Epithelial cell of prostate (primary cell): ENCODE results near the gene RASA3.

Experiments
- DNase-seq: peaks from one replicate; pipeline ENCODE4 v3.0.0-alpha.2; 2011; ENCODE audit warnings: low read depth, low spot score
- H3K27ac ChIP-seq: fragments of 450-650 bp; 2 replicates; pipeline ENCODE4 v1.5.1; 2017; ENCODE audit warnings: mild to moderate bottlenecking

The RASA3 gene

DNA sequence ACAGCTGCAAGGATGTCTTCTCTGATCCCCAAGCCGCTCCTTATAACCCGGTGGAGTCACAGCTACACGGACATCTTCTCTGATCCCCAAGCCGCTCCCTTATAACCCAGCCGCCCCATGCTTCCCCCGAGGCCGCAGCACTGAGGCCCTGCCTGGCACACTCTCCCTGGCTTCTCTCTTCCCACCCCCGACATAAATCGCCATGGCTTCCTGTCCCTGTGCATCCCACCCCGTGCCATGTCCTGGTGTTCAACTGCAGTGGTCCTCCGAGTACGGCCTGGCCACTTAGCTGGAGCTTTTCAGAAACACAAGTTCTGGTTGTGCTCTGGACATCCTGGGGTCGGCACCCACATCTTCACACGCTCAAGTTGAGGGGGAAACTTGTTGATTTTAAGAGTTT is 60.4 kb downstream of the RASA3 start:
- DNase-seq, result no peak
- no peak overlapping the region for H3K27ac ChIP-seq

DNA sequence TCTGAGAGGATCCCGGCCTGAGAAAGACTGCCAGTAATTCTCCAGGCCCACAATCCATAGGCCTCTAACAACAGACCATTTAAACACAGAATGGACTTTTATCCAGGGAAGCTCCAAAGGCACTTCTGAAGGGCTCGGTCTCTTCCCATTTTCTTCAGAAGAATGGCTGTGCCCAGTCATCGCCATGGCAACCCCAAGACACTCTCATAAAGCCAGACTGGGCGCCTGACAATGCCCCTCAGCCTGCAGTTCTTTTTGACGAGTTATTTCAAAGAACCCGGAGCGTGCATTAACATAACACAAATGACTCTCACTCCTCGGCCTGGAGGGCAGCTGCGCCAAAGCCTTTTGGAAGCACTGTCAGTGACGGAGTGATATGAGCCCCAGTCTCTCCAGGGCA is 61.0 kb downstream of the RASA3 start:
- no peak for DNase-seq
- H3K27ac ChIP-seq, result no peak overlapping the region

DNA sequence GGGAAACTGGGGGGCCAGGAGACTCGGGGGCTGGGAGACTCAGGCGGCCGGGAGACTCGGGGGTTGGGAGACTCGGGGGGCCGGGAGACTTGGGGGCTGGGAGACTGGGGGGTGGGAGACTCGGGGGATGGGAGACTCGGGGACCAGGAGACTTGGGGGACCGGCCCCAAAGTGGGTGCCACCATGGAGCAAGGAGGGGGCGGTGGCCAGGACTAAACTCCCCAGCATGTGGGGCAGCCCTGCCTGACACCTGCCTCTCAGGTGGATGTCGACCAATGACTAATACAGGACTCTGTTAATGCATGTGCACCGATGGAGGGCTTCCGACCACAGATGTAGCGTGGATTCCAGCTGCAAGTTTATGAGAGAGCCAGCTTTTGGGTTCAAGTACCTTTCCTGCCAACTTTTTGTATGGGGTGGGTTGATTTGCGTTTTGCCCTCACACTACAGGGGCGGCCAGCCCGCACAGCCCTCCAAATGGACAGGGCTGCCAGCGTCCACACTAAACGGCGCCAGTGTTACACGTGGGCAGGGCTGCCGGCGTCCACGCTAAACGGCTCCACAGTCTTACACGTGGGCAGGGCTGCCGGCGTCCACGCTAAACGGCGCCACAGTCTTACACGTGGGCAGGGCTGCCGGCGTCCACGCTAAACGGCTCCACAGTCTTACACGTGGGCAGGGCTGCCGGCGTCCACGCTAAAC is 62.2 kb downstream of the RASA3 start:
- DNase-seq, result no peak
- H3K27ac ChIP-seq, result no peak overlapping the region

DNA sequence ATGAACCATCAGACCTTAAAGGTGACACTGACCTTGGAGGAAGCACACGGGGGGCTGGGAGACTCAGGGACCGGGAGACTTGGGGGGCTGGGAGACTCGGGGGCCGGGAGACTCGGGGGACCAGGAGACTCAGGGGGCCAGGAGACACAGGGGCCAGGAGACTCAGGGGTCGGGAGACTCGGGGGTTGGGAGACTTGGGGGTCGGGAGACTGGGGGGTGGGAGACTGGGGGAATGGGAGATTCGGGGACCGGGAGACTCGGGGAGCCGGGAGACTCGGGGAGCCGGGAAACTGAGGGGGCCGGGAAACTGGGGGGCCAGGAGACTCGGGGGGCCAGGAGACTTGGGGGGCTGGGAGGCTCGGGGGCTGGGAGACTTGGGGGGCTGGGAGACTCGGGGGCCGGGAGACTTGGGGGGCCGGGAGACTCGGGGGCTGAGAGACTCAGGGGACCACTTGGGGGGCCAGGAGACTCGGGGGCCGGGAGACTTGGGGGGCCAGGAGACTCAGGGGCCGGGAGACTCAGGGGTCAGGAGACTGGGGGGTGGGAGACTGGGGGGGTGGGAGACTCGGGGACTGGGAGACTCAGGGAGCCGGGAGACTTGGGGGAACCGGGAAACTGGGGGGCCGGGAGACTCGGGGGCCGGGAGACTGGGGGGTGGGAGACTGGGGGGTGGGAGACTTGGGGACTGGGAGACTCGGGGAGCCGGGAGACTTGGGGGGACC is 62.9 kb downstream of the RASA3 start:
- no peak overlapping the region for H3K27ac ChIP-seq

DNA sequence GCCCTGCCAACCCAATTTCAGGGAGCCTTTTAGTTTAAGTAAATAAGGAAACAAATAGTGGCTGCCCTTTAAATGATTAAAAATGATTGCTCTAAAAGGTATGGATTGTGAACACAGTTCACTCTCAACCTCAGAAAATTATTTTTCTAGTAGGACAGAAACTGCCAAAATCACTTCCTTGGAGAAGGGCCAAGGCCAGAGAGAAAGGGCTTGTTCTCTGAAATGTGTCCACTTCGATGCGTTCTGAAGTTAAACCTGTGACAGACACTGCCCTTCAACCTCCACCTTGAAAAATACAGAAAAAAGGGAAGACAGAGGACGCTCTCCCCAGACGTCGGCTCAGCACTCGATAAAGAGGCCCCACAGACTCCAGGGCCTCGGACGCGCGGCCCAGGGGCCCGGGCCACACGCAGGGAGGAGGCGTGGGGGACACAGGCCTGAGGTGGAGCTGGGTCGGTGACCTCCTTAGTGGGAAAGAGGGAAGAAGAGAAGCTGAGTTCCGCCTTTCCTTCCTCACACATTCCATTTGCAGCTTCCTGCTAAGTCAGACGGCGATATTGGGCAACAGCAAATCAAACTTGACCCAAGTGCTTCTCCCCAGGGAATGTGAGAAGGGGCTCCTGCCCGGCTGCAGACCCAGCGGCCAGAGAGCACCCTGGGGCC is 63.6 kb downstream of the RASA3 start:
- no peak overlapping the region for H3K27ac ChIP-seq
- no peak for DNase-seq

More for the DNA sequence above, 62.9 kb downstream of the RASA3 start:
- DNase-seq, result no peak

DNA sequence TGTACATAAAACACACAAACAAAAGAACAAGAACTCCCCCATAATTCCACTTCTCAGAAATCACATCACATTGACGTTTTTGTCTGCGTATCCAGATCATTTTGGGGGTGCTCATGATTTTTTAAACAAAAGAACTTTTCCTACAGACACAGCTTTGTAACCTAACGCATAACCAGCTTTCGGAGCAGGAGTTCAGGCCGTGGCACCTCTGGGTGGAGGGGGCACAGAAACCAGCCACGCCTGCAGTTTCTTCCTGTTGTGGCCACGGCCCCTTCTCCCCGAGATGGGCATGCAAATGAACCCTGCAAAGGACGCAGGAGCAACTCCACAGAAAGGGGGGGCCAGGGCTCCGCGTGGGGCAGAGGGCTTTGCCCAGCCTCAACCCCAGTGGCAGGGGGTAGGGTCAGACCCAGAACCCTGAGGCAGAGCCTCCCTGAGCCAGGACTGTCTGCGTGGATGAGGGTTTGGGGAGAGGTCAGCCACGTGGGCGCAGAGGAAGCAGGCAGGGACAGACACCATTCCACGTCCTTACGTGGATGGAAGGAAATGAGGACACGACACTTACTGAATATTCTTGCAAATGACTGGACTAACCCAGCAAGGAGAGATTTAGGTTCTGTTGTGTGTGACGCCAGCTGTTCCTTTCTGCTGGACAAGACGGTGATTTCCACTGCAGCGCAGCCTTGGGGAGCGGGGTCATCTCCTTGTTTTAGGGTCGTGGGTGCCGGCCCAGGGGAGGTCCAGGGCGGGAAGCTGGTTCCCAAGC is 64.4 kb downstream of the RASA3 start:
- no peak for DNase-seq
- no peak overlapping the region for H3K27ac ChIP-seq

DNA sequence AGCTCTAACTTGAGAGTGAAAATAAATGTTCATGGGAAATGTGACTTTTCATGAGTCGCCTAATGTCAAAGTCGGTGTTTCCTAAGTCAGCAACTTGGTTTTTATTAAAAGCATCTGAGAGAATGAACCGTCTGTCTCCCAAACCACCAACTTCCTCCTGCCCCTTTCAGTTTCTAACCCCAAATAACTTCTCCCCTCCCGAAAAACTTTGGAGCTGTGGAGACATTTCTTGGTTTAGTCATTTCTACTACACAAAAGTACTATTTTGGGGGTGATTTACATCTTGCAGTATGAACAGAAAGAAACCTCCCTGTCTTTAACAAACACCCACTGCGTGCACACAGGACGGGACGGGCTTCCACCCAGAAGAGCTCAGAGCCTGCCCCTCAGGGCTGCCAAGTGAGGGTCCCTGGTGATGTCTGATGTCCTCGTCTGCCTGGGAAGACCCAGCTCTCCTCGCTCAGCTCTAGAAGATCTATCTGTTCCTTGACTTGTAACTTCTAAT is 65.0 kb downstream of the RASA3 start:
- H3K27ac ChIP-seq, result no peak overlapping the region
- DNase-seq, result no peak

DNA sequence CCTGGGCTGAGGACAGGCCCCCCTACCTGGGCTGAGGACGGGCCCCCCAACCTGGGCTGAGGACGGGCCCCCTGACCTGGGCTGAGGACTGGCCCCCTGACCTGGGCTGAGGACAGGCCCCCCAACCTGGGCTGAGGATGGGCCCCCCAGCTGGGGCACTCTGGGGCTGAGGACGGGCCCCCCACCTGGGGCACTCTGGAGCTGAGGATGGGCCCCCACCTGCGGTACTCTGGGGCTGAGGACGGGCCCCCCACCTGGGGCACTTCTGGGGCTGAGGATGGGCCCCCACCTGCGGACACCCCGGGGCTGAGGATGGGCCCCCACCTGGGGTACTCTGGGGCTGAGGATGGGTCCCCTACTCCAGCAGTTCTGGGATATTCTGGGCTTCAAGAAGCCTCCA is 65.5 kb downstream of the RASA3 start:
- no peak overlapping the region for H3K27ac ChIP-seq

DNA sequence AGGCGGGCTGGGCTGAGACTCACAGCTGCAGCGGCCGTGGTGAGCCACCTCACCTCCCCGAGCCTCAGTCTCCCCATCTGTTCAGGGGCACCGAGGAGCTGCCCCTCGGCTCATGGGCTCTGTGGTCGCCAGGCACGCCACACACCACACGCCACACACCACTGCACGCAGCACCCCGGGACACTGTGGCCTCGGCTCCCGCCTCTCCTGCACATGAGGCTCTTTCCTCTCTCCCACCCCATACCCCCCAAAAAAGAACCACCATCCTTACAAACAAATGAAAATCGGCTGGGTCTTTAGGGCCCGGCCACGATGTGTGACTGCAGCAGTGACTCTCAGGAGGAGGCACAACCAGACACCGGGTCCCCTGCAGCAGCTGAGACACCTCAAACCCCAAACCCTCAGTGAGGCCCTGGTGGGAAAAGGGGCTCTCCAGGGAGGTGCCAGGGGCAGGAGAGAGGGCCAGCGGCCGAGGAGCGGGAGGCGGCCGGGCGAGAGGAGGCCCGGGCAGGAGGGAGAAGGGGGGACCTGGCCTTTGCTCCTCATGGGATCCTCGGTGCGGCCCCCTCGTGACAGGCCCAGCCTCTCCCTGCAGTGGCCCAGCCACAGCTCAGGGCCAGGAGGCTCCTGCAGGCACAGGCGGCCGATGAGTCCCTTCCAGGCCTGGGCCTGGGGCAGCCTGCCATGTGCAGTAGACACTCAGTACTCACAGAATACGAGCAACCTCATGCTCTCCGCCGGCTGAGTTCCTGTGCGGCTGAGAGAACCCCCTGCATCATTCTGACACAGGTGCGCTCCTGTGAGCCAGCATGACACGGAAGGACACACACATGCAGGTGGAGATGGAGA is 66.3 kb downstream of the RASA3 start:
- peak overlapping the region; percentile 78 for H3K27ac ChIP-seq
- no peak for DNase-seq

More for the DNA sequence above, 65.5 kb downstream of the RASA3 start:
- no peak for DNase-seq

DNA sequence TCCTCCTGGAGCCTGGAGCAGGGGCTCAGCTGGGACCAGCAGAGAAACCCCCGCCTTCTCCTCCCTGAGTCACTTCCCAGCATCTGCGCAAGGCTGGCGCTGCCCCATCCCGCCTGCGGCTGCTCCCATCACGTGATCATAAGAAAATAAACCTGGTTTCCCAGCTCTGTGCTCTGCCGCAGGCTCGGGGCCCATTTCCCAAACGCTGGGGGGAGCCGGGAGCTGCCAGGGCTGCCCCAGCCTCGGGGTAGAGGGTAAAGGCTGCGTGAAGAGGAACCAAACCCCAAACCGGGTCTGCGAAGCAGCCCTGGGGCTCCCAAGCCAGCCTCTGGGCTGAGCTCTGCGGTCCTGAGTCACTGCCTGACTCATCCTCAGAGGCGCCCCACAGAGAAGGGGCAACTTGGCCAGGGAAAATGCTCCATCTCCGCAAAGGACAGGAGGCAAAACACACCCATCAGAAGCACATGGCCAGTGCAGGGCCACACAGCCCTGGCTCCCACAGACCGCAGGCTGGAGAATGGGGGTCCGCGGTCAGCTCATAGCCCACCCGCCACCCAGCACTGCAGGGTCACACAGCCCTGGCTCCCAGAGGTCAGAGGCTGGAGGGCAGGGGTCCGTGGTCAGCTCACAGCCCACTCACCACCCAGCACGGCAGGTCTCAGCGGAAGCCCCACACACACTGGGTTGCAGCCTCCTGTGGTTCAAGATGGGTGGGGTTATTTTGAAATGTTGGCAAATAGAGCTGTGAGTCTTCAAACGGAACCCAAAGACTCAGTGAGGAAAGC is 67.1 kb downstream of the RASA3 start:
- peak; percentile 60 for DNase-seq
- H3K27ac ChIP-seq, result peak overlapping the region; percentile 78

DNA sequence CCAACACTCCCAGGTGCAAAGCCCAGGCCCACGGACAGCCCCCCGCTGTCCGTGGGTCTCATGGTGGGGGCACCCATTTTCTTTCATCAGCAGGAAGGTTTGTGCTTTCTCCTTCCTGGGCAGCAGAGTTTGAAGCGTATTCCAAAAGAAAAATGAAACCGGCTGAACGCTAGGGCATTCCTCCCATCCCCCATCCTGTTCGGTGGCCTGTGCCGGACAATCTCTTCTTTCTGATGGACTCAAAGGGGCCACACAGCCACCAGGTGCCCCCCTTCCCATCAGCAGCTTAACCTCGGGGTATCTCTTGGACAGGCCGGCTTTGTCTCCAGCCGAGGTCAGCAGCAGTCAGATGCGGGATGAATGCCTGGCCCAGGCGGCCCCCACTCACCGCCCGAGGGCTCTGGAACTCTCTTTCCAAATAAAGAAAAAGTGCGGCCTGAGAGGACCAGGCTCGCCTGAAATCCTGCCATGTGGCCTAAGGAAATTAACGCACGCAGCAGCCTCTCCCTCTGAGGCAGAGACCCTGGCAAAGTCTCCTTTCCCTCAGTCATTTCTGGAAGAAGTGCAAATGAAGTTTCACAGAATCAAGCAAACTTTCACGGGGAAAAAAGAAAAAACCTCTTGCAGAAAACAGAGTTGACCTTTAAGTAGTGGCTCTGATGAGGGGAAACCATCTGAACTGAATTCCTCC is 67.8 kb downstream of the RASA3 start:
- DNase-seq, result no peak
- peak overlapping the region; percentile 78 for H3K27ac ChIP-seq

DNA sequence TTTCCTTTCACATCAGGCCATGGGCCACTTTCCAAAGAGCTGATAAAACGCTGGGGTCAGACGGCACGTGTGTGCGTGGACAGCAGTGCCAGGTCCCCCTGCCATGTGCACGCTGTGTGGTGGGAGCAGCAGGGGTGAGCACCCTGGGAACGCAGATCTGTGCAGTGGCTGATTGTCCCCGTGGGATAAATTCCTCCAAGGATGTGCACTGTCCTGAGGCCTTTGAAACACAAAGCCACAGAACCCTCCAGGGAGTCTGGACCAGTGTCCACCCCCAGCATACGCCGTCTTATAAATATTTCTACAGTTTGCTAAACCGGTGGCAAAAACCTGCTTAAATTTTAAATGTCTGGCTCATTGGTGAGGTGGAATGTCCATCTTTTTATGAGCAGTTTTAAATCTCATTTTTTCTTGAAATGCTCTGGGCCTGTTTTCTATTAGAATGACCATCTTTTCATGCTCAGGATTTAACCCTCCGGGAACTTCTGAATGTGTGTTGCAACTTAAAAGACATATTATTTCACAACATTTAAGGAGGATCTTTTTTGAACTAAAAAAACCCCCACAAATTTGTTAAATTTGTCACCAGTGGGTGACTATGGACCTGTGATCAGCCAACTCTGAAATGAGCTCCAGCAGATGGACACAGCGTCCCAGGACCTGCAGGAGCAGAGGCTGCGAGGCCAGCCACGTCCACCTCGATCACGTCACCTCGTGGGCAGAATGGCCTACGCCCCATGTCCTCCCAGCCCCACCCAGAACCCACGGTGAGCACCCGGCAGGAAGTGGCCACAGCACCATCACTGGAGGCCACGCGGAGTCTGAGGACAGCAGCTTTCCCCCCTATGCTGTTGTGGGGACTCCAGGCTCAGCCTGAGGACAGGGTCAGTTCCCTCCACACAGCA is 68.6 kb downstream of the RASA3 start:
- H3K27ac ChIP-seq, result peak overlapping the region; percentile 78
- no peak for DNase-seq

DNA sequence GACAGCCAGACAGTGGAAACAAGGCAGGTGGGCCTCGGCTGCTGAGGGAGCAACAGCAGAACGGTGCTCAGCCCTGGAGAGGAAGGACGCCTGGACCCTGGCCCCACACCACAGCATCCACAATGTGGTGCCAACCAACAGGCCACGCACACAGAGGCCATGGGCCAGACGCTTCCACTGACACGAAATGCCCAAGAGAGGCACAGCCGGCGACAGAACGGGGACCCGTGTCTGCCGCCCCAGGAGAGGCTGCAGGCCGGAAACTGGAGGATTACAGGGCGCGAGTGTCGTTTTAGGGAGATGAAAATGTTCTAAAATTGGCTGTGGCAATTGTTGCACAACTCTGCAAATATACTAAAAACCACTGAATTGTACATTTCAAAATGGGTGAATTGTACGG is 69.7 kb downstream of the RASA3 start:
- no peak for DNase-seq
- no peak overlapping the region for H3K27ac ChIP-seq

DNA sequence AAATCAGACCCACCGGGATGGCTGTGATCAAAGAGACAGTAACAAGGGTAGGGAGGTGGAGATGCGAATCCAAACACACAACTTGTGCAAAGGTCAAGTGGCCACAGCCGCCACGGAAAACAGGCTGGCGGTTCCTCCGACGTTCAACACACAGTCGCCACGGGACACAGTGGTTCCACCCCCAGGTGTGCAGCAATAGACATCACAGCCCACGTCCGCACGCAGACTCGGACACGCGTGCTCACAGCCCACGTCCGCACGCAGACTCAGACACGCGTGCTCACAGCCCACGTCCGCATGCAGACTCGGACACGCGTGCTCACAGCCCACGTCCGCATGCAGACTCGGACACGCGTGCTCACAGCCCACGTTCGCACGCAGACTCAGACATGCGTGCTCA is 70.1 kb downstream of the RASA3 start:
- no peak for DNase-seq
- no peak overlapping the region for H3K27ac ChIP-seq

DNA sequence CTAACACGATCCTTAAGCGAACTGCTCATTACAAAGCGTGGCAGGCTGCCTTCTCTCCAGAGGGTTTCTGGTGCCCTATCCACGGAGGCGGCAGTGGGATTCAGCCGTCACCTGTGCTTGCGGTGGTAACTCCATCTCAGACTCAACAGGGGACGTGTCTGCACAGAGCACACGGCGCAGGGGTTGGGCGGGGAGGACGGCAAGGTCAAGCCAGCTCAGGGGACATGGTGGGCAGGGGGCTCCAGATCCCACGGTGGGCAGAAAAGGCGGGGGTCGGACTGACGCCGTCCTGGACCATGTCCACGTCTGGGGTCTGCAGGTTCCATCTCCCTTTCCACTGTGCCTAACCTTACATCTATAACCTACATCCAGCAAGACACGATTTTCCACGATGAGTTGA is 70.7 kb downstream of the RASA3 start:
- H3K27ac ChIP-seq, result no peak overlapping the region
- no peak for DNase-seq

DNA sequence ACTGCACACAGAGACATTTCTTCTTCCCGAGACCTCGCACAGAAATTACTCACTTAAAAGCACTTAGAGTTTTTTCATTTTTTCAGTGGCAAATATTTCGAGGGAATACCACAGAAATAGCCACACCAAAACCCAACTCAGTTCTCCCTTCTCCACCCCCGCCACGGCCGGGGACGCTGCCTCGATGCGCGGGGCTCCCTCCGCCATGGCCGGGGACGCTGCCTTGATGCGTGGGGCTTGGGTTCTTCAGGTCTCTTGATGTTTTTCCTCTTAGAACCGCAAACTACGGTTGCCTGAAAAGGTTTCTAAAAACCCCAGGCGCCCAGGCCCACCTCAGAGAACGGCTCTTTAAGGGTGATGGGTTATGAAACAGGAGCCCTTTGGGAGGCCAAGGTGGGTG is 71.4 kb downstream of the RASA3 start:
- no peak overlapping the region for H3K27ac ChIP-seq
- no peak for DNase-seq
